Neural cell (in vitro differentiated cells): ENCODE measurements around the gene DGKI.

ENCODE experiments used
- EZH2 ChIP-seq: fragments of 200-600, 300-800 bp; shearing (Covaris generic), sonication (generic); IDR thresholded peaks from 2 replicates; pipeline ENCODE4 v1.6.1; 2014; ENCODE audit warnings: antibody characterized with exemption, low read length, borderline replicate concordance, mild to moderate bottlenecking; ENCODE audit not compliant: insufficient read depth, poor library complexity, severe bottlenecking
- POLR2AphosphoS5 ChIP-seq: IDR thresholded peaks from 2 replicates; pipeline ENCODE4 v1.6.1; 2012
- RAD21 ChIP-seq: fragments of 450-650 bp; conservative IDR thresholded peaks from 2 replicates; pipeline ENCODE4 v1.6.1; 2014; ENCODE audit warnings: antibody characterized with exemption, mild to moderate bottlenecking, moderate library complexity
- TF ChIP-seq, protein P1 (sequence below): fragments of 450-650 bp; IDR thresholded peaks from 2 replicates; pipeline ENCODE4 v1.5.1; 2014; ENCODE audit warnings: antibody characterized with exemption, mild to moderate bottlenecking, moderate library complexity; ENCODE audit not compliant: poor library complexity, severe bottlenecking
- TF ChIP-seq, protein P2 (sequence below): IDR thresholded peaks from 2 replicates; pipeline ENCODE4 v1.6.1; 2012; ENCODE audit warnings: borderline replicate concordance

DNA sequence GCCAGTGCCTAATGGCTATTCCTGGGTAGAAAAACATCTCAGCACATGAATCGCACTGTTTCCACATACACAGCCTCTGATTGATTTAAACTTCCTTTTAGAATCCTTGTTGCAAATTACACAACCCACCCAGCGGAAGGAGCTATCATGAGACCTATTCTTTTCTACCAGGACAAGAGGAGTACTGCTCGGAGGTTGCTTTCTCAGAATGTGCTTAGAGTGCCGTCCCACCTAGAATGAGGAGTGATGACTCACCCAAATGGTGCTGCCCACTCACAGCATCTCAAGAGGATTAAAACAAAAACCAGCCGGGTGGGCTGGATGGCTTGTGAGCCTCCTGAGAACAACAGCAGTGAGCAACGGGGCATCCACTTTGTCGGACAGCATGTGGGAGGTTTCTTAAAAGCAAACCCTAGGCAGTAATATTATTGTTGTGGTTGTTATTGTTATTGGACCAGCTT, 128.9 kb downstream of the DGKI start:
- TF ChIP-seq EZH2 (no peak), RAD21 (no peak), POLR2AphosphoS5 (no peak)
- TF ChIP-seq, protein P1, sequence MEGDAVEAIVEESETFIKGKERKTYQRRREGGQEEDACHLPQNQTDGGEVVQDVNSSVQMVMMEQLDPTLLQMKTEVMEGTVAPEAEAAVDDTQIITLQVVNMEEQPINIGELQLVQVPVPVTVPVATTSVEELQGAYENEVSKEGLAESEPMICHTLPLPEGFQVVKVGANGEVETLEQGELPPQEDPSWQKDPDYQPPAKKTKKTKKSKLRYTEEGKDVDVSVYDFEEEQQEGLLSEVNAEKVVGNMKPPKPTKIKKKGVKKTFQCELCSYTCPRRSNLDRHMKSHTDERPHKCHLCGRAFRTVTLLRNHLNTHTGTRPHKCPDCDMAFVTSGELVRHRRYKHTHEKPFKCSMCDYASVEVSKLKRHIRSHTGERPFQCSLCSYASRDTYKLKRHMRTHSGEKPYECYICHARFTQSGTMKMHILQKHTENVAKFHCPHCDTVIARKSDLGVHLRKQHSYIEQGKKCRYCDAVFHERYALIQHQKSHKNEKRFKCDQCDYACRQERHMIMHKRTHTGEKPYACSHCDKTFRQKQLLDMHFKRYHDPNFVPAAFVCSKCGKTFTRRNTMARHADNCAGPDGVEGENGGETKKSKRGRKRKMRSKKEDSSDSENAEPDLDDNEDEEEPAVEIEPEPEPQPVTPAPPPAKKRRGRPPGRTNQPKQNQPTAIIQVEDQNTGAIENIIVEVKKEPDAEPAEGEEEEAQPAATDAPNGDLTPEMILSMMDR: no peak
- TF ChIP-seq, protein P2, sequence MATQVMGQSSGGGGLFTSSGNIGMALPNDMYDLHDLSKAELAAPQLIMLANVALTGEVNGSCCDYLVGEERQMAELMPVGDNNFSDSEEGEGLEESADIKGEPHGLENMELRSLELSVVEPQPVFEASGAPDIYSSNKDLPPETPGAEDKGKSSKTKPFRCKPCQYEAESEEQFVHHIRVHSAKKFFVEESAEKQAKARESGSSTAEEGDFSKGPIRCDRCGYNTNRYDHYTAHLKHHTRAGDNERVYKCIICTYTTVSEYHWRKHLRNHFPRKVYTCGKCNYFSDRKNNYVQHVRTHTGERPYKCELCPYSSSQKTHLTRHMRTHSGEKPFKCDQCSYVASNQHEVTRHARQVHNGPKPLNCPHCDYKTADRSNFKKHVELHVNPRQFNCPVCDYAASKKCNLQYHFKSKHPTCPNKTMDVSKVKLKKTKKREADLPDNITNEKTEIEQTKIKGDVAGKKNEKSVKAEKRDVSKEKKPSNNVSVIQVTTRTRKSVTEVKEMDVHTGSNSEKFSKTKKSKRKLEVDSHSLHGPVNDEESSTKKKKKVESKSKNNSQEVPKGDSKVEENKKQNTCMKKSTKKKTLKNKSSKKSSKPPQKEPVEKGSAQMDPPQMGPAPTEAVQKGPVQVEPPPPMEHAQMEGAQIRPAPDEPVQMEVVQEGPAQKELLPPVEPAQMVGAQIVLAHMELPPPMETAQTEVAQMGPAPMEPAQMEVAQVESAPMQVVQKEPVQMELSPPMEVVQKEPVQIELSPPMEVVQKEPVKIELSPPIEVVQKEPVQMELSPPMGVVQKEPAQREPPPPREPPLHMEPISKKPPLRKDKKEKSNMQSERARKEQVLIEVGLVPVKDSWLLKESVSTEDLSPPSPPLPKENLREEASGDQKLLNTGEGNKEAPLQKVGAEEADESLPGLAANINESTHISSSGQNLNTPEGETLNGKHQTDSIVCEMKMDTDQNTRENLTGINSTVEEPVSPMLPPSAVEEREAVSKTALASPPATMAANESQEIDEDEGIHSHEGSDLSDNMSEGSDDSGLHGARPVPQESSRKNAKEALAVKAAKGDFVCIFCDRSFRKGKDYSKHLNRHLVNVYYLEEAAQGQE: no peak
